Subcutaneous abdominal adipose tissue (tissue), 5 donors: ENCODE results near the gene GOPC.

Experiments used
- H3K27ac ChIP-seq: one replicate; pipeline ENCODE4 v1.7.0; 2013; ENCODE audit warnings: low read depth, mild to moderate bottlenecking, inconsistent platforms, low read length, moderate library complexity
- H3K27me3 ChIP-seq, 5 donors: one replicate each; pipeline ENCODE4 v1.7.0; 2013; ENCODE audit warnings: low read length in 5 of 5, inconsistent platforms in 1 of 5; ENCODE audit not compliant: control insufficient read depth in 5 of 5, insufficient read depth in 4 of 5
- H3K36me3 ChIP-seq, 5 donors: one replicate each; pipeline ENCODE4 v1.7.0; 2013; ENCODE audit warnings: low read length in 5 of 5; ENCODE audit not compliant: control insufficient read depth in 5 of 5, insufficient read depth in 5 of 5
- H3K4me1 ChIP-seq, 5 donors: one replicate each; pipeline ENCODE4 v1.7.0; 2013; ENCODE audit warnings: low read length in 5 of 5, mild to moderate bottlenecking in 3 of 5, moderate library complexity in 1 of 5; ENCODE audit not compliant: control insufficient read depth in 5 of 5, insufficient read depth in 5 of 5
- H3K4me3 ChIP-seq, 5 donors: one replicate each; pipeline ENCODE4 v1.7.0; 2013; ENCODE audit warnings: low read length in 5 of 5, low read depth in 1 of 5
- H3K9ac ChIP-seq, 5 donors: one replicate each; pipeline ENCODE4 v1.7.0; 2013; ENCODE audit warnings: low read length in 5 of 5, mild to moderate bottlenecking in 4 of 5, moderate library complexity in 3 of 5
- H3K9me3 ChIP-seq, 5 donors: one replicate each; pipeline ENCODE4 v1.7.0; 2013; ENCODE audit warnings: low read length in 5 of 5; ENCODE audit not compliant: control insufficient read depth in 5 of 5
- donor health status: healthy.
- donor health status: healthy.
- donor health status: healthy.
- donor health status: healthy.
- donor health status: healthy.

GOPC gene

GRCh38 chr6:117597755-117598154 lies 4.6 kb downstream of the GOPC start:
- Histone ChIP-seq H3K9ac (no peak overlapping the region), H3K4me3 (no peak overlapping the region), H3K4me1 (peaks cover 0 to 28% (median 21%) of the 10 kb centered on the region in 5 donors), H3K27ac (no peak overlapping the region), H3K36me3 (peaks cover 0 to 5% (median 0%) of the 10 kb centered on the region in 5 donors), H3K9me3 (no peaks in the 10 kb centered on the region), H3K27me3 (no peaks in the 10 kb centered on the region)

- no peak overlapping the region for H3K4me3 ChIP-seq
- no peak overlapping the region for H3K9ac ChIP-seq
- no peaks in the 10 kb centered on the region for H3K27me3 ChIP-seq
- H3K36me3 ChIP-seq, result peaks cover 0 to 5% (median under 1%) of the 10 kb centered on the region in 5 donors
- no peaks in the 10 kb centered on the region for H3K9me3 ChIP-seq
- H3K4me1 ChIP-seq, result peaks cover 0 to 10% (median 2%) of the 10 kb centered on the region in 5 donors
- H3K27ac ChIP-seq, result no peak overlapping the region
Measured at GRCh38 chr6:117595099-117595923, 7.0 kb downstream of the GOPC start.

GRCh38 chr6:117592983-117593759 lies 9.1 kb downstream of the GOPC start:
- Histone ChIP-seq H3K27ac (no peak overlapping the region), H3K36me3 (peaks cover 5 to 11% (median 7%) of the 10 kb centered on the region in 5 donors)

GRCh38 chr6:117591405-117591804 lies 10.9 kb downstream of the GOPC start:
- Histone ChIP-seq H3K36me3 (peaks cover 5 to 9% (median 7%) of the 10 kb centered on the region in 5 donors), H3K27ac (no peak overlapping the region), H3K9ac (no peak overlapping the region), H3K27me3 (no peaks in the 10 kb centered on the region), H3K4me3 (no peak overlapping the region), H3K4me1 (no peaks in the 10 kb centered on the region), H3K9me3 (no peaks in the 10 kb centered on the region)

More at GRCh38 chr6:117592983-117593759, 9.1 kb downstream of the GOPC start:
- no peaks in the 10 kb centered on the region for H3K4me1 ChIP-seq
- no peaks in the 10 kb centered on the region for H3K27me3 ChIP-seq
- no peak overlapping the region for H3K9ac ChIP-seq
- H3K4me3 ChIP-seq, result no peak overlapping the region
- no peaks in the 10 kb centered on the region for H3K9me3 ChIP-seq

GRCh38 chr6:117590447-117590846 lies 11.9 kb downstream of the GOPC start:
- no peaks in the 10 kb centered on the region for H3K27me3 ChIP-seq
- no peak overlapping the region for H3K9ac ChIP-seq
- H3K36me3 ChIP-seq, result peaks cover 5 to 9% (median 7%) of the 10 kb centered on the region in 5 donors
- H3K4me3 ChIP-seq, result no peak overlapping the region
- no peaks in the 10 kb centered on the region for H3K9me3 ChIP-seq
- H3K4me1 ChIP-seq, result no peaks in the 10 kb centered on the region
- H3K27ac ChIP-seq, result no peak overlapping the region

GRCh38 chr6:117585647-117586046 lies 16.7 kb downstream of the GOPC start:
- Histone ChIP-seq H3K27ac (no peak overlapping the region), H3K27me3 (no peaks in the 10 kb centered on the region), H3K9ac (no peak overlapping the region), H3K36me3 (peaks cover 5 to 13% (median 9%) of the 10 kb centered on the region in 5 donors), H3K4me3 (no peak overlapping the region), H3K9me3 (peaks cover 0 to 6% (median 0%) of the 10 kb centered on the region in 5 donors), H3K4me1 (no peaks in the 10 kb centered on the region)

- Histone ChIP-seq H3K27ac (no peak overlapping the region), H3K27me3 (no peaks in the 10 kb centered on the region), H3K4me3 (no peak overlapping the region), H3K9me3 (no peaks in the 10 kb centered on the region), H3K4me1 (no peaks in the 10 kb centered on the region), H3K9ac (no peak overlapping the region), H3K36me3 (peaks cover 17 to 42% (median 22%) of the 10 kb centered on the region in 5 donors)
Measured at GRCh38 chr6:117574198-117574597, 28.1 kb downstream of the GOPC start.

- Histone ChIP-seq H3K4me1 (no peaks in the 10 kb centered on the region), H3K4me3 (no peak overlapping the region), H3K9ac (no peak overlapping the region), H3K9me3 (no peaks in the 10 kb centered on the region), H3K36me3 (peaks cover 22 to 47% (median 31%) of the 10 kb centered on the region in 5 donors), H3K27ac (no peak overlapping the region), H3K27me3 (no peaks in the 10 kb centered on the region)
Measured at GRCh38 chr6:117573006-117573680, 29.2 kb downstream of the GOPC start.

- no peak overlapping the region for H3K27ac ChIP-seq
- no peaks in the 10 kb centered on the region for H3K4me1 ChIP-seq
- peaks cover 33 to 72% (median 45%) of the 10 kb centered on the region in 5 donors for H3K36me3 ChIP-seq
- H3K9me3 ChIP-seq, result no peaks in the 10 kb centered on the region
- no peaks in the 10 kb centered on the region for H3K27me3 ChIP-seq
- no peak overlapping the region for H3K4me3 ChIP-seq
- H3K9ac ChIP-seq, result no peak overlapping the region
Measured at GRCh38 chr6:117568831-117569410, 33.4 kb downstream of the GOPC start.
